SK-N-MC (cell line): ENCODE results near the gene TMC1.
"Not testable (repeated sequence)": the region's sequence is repeated elsewhere in the genome, so short reads cannot be mapped to it uniquely, and the experiment has no call there.

Experiments
- DNase-seq: peaks from one replicate; pipeline ENCODE4 v3.0.0-alpha.2; 2011; ENCODE audit warnings: low read depth, low spot score
- H3K27ac ChIP-seq: fragments of 200-600 bp; sonication (generic); 2 replicates; pipeline ENCODE4 v1.5.1; 2016; ENCODE audit warnings: mixed run types
- H3K36me3 ChIP-seq: fragments of 200-600 bp; sonication (generic); 2 replicates; pipeline ENCODE4 v1.6.1; 2017; ENCODE audit warnings: antibody characterized with exemption, low read length, mixed read lengths; ENCODE audit not compliant: insufficient read depth
- H3K4me3 ChIP-seq: fragments of 200-600 bp; sonication (generic); 2 replicates; pipeline ENCODE4 v1.5.1; 2016
- H3K9ac ChIP-seq: fragments of 200-600 bp; sonication (generic); 2 replicates; pipeline ENCODE4 v1.8.0; 2017; ENCODE audit warnings: mixed run types, mixed read lengths; ENCODE audit not compliant: insufficient read length
- H3K9me3 ChIP-seq: fragments of 200-600 bp; sonication (generic); 2 replicates; pipeline ENCODE4 v1.6.1; 2017; ENCODE audit warnings: low read depth, mild to moderate bottlenecking, antibody characterized with exemption, low read length, moderate library complexity, mixed read lengths
- EZH2 ChIP-seq: fragments of 200-600 bp; sonication (generic); IDR thresholded peaks from one replicate; pipeline ENCODE4 v1.6.1; 2017; ENCODE audit warnings: antibody characterized with exemption
- FOXP2 ChIP-seq: optimal IDR thresholded peaks from 2 replicates; pipeline ENCODE3; 2011; ENCODE audit warnings: mild to moderate bottlenecking, moderate library complexity; ENCODE audit not compliant: insufficient read depth; ENCODE audit errors: extremely low read length, control extremely low read depth
- POLR2AphosphoS5 ChIP-seq: IDR thresholded peaks from 2 replicates; pipeline ENCODE4 v1.6.1; 2012; ENCODE audit warnings: mild to moderate bottlenecking, low read depth, low read length, borderline replicate concordance

TMC1 gene

DNA sequence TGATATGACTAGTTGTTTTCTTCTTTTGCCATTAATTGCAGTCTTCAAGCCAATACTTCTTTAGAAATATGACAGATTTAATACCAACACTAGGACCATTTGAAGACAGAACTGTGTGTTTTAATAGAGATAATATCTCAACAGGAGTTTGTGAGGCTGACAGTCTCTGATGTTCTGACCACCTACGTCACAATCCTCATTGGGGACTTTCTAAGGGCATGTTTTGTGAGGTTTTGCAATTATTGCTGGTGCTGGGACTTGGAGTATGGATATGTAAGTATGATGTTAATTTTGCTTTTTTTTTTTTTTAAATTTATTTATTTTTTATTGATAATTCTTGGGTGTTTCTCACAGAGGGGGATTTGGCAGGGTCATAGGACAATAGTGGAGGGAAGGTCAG, 283.8 kb downstream of the TMC1 start:
- TF ChIP-seq EZH2, result no peak
- no peak for TF ChIP-seq FOXP2
- TF ChIP-seq POLR2AphosphoS5, result no peak
- no peaks in the 10 kb centered on the region for H3K9me3 ChIP-seq

DNA sequence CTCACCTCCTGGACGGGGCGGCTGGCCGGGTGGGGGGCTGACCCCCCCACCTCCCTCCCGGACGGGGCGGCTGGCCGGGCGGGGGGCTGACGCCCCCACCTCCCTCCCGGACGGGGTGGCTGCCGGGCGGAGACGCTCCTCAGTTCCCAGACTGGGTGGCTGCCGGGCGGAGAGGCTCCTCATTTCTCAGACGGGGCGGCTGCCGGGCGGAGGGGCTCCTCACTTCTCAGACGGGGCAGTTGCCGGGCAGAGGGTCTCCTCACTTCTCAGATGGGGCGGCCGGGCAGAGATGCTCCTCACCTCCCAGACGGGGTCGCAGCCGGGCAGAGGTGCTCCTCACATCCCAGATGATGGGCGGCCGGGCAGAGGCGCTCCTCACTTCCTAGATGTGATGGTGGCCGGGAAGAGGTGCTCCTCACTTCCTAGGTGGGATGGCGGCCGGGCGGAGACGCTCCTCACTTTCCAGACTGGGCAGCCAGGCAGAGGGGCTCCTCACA, 285.0 kb downstream of the TMC1 start:
- H3K27ac ChIP-seq, H3K36me3 ChIP-seq, H3K4me3 ChIP-seq, H3K9me3 ChIP-seq, H3K9ac ChIP-seq, DNase-seq: not testable (repeated sequence)

More for the DNA sequence above, 283.8 kb downstream of the TMC1 start:
- Histone ChIP-seq H3K36me3 (no peaks in the 10 kb centered on the region), H3K27ac (no peak overlapping the region), H3K4me3 (no peak overlapping the region), H3K9ac (no peak overlapping the region)
- no peak for DNase-seq

- Histone ChIP-seq H3K27ac (no peak overlapping the region), H3K9me3 (no peaks in the 10 kb centered on the region), H3K4me3 (no peak overlapping the region), H3K36me3 (no peaks in the 10 kb centered on the region), H3K9ac (no peak overlapping the region)
- TF ChIP-seq EZH2, result no peak
- no peak for TF ChIP-seq POLR2AphosphoS5
- no peak for TF ChIP-seq FOXP2
- no peak for DNase-seq
These were observed 286.5 kb downstream of the TMC1 start for GRCh38 chr9:72807765-72808445.

DNA sequence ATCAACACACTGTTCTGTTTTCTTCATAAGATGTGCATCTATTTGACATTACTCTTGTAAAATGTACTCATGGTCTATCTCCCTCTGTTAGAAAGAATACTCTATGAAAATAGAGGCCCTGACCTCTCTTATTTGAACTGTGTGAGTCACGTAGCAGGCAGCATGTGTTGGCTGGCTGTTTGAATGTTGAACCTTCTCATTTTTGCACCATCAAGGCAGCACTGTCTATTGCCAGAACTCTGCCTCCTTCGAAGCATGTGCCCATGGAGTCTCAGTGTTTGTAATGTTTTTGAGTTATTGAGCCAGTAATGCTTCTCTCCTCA, 287.0 kb downstream of the TMC1 start:
- no peak for TF ChIP-seq EZH2
- TF ChIP-seq FOXP2, result no peak
- no peak for TF ChIP-seq POLR2AphosphoS5
- Histone ChIP-seq H3K4me3 (no peak overlapping the region), H3K9ac (no peak overlapping the region), H3K36me3 (no peaks in the 10 kb centered on the region), H3K9me3 (no peaks in the 10 kb centered on the region), H3K27ac (no peak overlapping the region)
- DNase-seq, result no peak

DNA sequence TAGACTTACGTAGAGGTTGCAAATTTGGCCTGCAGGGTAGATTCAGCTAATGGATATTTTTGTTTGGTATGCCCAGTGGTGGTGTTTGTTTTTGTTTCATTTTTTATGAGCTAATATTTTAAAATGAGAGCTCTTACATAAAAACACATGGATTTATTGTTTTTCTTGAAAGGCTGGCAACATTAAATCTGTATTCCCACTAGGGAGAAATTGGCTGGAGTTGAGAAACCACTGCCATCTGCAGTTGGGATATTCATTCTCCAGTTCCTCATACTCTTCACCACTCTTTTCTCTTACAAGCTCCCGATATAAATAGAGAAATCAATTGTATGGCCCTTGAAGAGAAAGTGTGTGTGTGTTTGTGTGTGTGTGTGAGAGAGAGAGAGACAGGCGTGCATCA, 288.2 kb downstream of the TMC1 start:
- H3K36me3 ChIP-seq, result no peaks in the 10 kb centered on the region

GRCh38 chr9:72812559-72813111, 291.2 kb downstream of the TMC1 start:
- H3K9ac ChIP-seq, result no peak overlapping the region
- no peak for TF ChIP-seq POLR2AphosphoS5
- no peak for TF ChIP-seq FOXP2
- no peak for TF ChIP-seq EZH2
- no peak overlapping the region for H3K4me3 ChIP-seq
- H3K27ac ChIP-seq, result no peak overlapping the region
- H3K9me3 ChIP-seq, result no peaks in the 10 kb centered on the region
- H3K36me3 ChIP-seq, result no peaks in the 10 kb centered on the region
- DNase-seq, result no peak

More for the DNA sequence above, 288.2 kb downstream of the TMC1 start:
- no peak overlapping the region for H3K9ac ChIP-seq
- no peaks in the 10 kb centered on the region for H3K9me3 ChIP-seq
- no peak for DNase-seq
- TF ChIP-seq POLR2AphosphoS5 (no peak), FOXP2 (no peak), EZH2 (no peak)
- no peak overlapping the region for H3K27ac ChIP-seq
- H3K4me3 ChIP-seq, result no peak overlapping the region

- H3K9ac ChIP-seq, result no peak overlapping the region
- H3K4me3 ChIP-seq, result no peak overlapping the region
- no peak for DNase-seq
- no peak overlapping the region for H3K27ac ChIP-seq
- H3K9me3 ChIP-seq, result no peaks in the 10 kb centered on the region
- TF ChIP-seq FOXP2 (no peak), EZH2 (no peak), POLR2AphosphoS5 (no peak)
- H3K36me3 ChIP-seq, result no peaks in the 10 kb centered on the region
These were observed 292.1 kb downstream of the TMC1 start for GRCh38 chr9:72813544-72813943.

GRCh38 chr9:72814083-72814597, 292.7 kb downstream of the TMC1 start:
- TF ChIP-seq FOXP2, result no peak
- TF ChIP-seq EZH2, result no peak
- TF ChIP-seq POLR2AphosphoS5, result no peak
- Histone ChIP-seq H3K27ac (no peak overlapping the region), H3K4me3 (no peak overlapping the region), H3K9me3 (no peaks in the 10 kb centered on the region), H3K36me3 (no peaks in the 10 kb centered on the region), H3K9ac (no peak overlapping the region)
- no peak for DNase-seq
